ENCODE measurements around the gene ITGA8.
"Not testable (repeated sequence)": the region's sequence is repeated elsewhere in the genome, so short reads cannot be mapped to it uniquely, and the experiment has no call there.

The ITGA8 gene

GRCh38 chr10:15719899-15720634, at the start of gene ITGA8:
Gene ITGA8, minus strand, starts transcription at chr10:15719922. Its CDS starts 151 bp downstream, at chr10:15719771.
- peak; percentile 38 for DNase-seq

- no peak for DNase-seq
Measured at GRCh38 chr10:15764892-15765454, 45.3 kb upstream of the ITGA8 start.

- peak; percentile 2 for DNase-seq
Measured at GRCh38 chr10:15763006-15763405, 43.3 kb upstream of the ITGA8 start.

GRCh38 chr10:15762239-15762638, 42.5 kb upstream of the ITGA8 start:
- not testable (repeated sequence) for DNase-seq

GRCh38 chr10:15761224-15761623, 41.5 kb upstream of the ITGA8 start:
- not testable (repeated sequence) for DNase-seq

- no peak for DNase-seq
Measured at GRCh38 chr10:15760681-15761080, 41.0 kb upstream of the ITGA8 start.

GRCh38 chr10:15759265-15759664, 39.5 kb upstream of the ITGA8 start:
- DNase-seq: no peak

- DNase-seq: no peak
Measured at GRCh38 chr10:15758618-15759017, 38.9 kb upstream of the ITGA8 start.

GRCh38 chr10:15754937-15755336, 35.2 kb upstream of the ITGA8 start:
- no peak for DNase-seq

- DNase-seq: no peak
Measured at GRCh38 chr10:15751046-15751445, 31.3 kb upstream of the ITGA8 start.

- no peak for DNase-seq
Measured at GRCh38 chr10:15748126-15748525, 28.4 kb upstream of the ITGA8 start.

GRCh38 chr10:15747632-15748031, 27.9 kb upstream of the ITGA8 start:
- DNase-seq: no peak

GRCh38 chr10:15745751-15746150, 26.0 kb upstream of the ITGA8 start:
- no peak for DNase-seq

GRCh38 chr10:15744217-15744865, 24.6 kb upstream of the ITGA8 start:
- peak; percentile 23 for DNase-seq

GRCh38 chr10:15743443-15743842, 23.7 kb upstream of the ITGA8 start:
- no peak for DNase-seq

GRCh38 chr10:15742836-15743235, 23.1 kb upstream of the ITGA8 start:
- DNase-seq: no peak

- no peak for DNase-seq
Measured at GRCh38 chr10:15742102-15742501, 22.4 kb upstream of the ITGA8 start.

GRCh38 chr10:15741581-15741980, 21.9 kb upstream of the ITGA8 start:
- DNase-seq: no peak

GRCh38 chr10:15740261-15740660, 20.5 kb upstream of the ITGA8 start:
- no peak for DNase-seq

GRCh38 chr10:15739254-15739970, 19.7 kb upstream of the ITGA8 start:
- no peak for DNase-seq

- DNase-seq: no peak
Measured at GRCh38 chr10:15738270-15738925, 18.7 kb upstream of the ITGA8 start.

- no peak for DNase-seq
Measured at GRCh38 chr10:15737656-15738055, 17.9 kb upstream of the ITGA8 start.

- no peak for DNase-seq
Measured at GRCh38 chr10:15735763-15736162, 16.0 kb upstream of the ITGA8 start.

All from NCI-H1105 treated with DMSO at 0.1 percent for 48 hours (cell line).